ENCODE data around the gene PODXL. TPM values are rescaled to one million over a fixed set of nuclear protein-coding genes. Genes with fewer than 3 reads are reported as not detected.

PODXL gene
- total RNA-seq, 1 donor from 2014 or later: 160 TPM

DNA sequence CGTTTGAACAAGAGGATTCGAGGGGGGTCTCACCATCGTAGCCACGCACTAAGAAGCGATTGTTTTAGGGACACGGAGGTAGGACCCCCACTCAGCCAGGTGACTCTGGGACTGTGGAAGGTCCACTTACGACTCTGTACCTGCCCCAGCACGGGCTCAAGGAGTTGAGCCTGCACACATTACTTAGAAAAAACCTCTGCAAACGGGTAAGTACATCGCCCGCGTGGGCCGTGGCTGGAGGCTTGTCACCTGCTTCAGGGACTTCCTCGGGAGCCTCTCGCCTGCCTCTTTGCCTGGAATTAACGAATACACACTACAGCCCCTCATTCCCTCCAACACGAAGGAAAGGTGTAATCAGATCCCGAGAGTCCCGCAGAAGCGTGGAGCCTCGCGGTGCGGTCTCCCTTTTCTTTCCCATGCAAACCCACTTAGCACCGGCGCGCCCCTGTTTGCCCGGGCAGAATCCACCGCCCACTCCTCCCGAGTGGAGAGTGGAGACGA is 826 bp downstream of the PODXL start:
- DNase-seq (ENCODE audit: low read depth): no peak
- Histone ChIP-seq H3K27me3 (ENCODE audit: control insufficient read depth, insufficient read depth, low read length) (peaks cover 17% of the 10 kb centered on the region), H3K4me3 (ENCODE audit: low read depth, low read length) (peak overlapping the region; percentile 49), H3K36me3 (ENCODE audit: control insufficient read depth, insufficient read depth, low read length) (no peaks in the 10 kb centered on the region)
- TF ChIP-seq, protein P1, sequence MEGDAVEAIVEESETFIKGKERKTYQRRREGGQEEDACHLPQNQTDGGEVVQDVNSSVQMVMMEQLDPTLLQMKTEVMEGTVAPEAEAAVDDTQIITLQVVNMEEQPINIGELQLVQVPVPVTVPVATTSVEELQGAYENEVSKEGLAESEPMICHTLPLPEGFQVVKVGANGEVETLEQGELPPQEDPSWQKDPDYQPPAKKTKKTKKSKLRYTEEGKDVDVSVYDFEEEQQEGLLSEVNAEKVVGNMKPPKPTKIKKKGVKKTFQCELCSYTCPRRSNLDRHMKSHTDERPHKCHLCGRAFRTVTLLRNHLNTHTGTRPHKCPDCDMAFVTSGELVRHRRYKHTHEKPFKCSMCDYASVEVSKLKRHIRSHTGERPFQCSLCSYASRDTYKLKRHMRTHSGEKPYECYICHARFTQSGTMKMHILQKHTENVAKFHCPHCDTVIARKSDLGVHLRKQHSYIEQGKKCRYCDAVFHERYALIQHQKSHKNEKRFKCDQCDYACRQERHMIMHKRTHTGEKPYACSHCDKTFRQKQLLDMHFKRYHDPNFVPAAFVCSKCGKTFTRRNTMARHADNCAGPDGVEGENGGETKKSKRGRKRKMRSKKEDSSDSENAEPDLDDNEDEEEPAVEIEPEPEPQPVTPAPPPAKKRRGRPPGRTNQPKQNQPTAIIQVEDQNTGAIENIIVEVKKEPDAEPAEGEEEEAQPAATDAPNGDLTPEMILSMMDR (IDR thresholded peaks at IDR 0.05; ENCODE audit: insufficient read depth, low read length, poor library complexity, severe bottlenecking): no peak

DNA sequence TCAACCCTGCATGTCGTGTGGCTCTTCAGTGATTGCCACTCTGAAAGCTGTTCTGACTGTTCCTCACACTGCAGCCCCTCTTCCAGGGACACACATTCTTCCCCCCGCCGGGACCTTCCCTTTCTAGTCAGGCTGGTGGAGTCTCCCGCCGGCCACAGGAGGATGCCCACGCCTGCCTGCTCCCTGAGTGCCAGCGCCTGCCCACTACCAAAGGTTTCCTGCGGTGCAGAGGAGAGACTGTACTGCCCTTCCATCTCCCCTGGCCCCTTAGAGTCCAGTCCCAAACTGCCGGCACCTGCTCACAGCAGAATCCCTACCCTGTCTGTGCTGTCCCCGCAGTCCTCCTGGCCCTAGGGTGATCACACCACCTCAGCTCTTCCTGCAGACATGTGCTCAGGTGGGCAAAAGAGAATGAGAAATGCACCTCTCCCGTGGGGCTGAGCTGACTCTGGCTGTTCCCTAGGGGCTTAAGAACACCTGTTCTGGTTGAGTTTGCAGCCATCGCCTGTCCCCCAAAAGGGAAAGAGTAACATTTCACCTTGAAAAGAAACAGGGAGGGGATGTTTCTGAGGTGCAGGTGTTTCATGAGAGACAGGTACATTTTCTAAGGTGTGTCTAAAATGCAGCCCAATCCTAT is 1.4 kb downstream of the PODXL start:
- DNase-seq (ENCODE audit: low read depth): no peak
- Histone ChIP-seq H3K27me3 (ENCODE audit: control insufficient read depth, insufficient read depth, low read length) (peaks cover 17% of the 10 kb centered on the region), H3K36me3 (ENCODE audit: control insufficient read depth, insufficient read depth, low read length) (no peaks in the 10 kb centered on the region), H3K4me3 (ENCODE audit: low read depth, low read length) (no peak overlapping the region)
- TF ChIP-seq, protein P1 (IDR thresholded peaks at IDR 0.05; ENCODE audit: insufficient read depth, low read length, poor library complexity, severe bottlenecking): no peak

GRCh38 chr7:131553931-131554330 is 2.5 kb downstream of the PODXL start:
- H3K36me3 ChIP-seq (ENCODE audit: control insufficient read depth, insufficient read depth, low read length): no peaks in the 10 kb centered on the region
- DNase-seq (ENCODE audit: low read depth): no peak
- TF ChIP-seq, protein P1 (IDR thresholded peaks at IDR 0.05; ENCODE audit: insufficient read depth, low read length, poor library complexity, severe bottlenecking): no peak
- no peak overlapping the region for H3K4me3 ChIP-seq (ENCODE audit: low read depth, low read length)
- peaks cover 17% of the 10 kb centered on the region for H3K27me3 ChIP-seq (ENCODE audit: control insufficient read depth, insufficient read depth, low read length)

- Histone ChIP-seq H3K27me3 (ENCODE audit: control insufficient read depth, insufficient read depth, low read length) (peaks cover 15% of the 10 kb centered on the region), H3K4me3 (ENCODE audit: low read depth, low read length) (no peak overlapping the region), H3K36me3 (ENCODE audit: control insufficient read depth, insufficient read depth, low read length) (no peaks in the 10 kb centered on the region)
- DNase-seq (ENCODE audit: low read depth): no peak
- TF ChIP-seq, protein P1 (IDR thresholded peaks at IDR 0.05; ENCODE audit: insufficient read depth, low read length, poor library complexity, severe bottlenecking): no peak
Measured at GRCh38 chr7:131552053-131552452, 4.4 kb downstream of the PODXL start.

GRCh38 chr7:131550846-131551245 is 5.6 kb downstream of the PODXL start:
- DNase-seq (ENCODE audit: low read depth): no peak
- H3K4me3 ChIP-seq (ENCODE audit: low read depth, low read length): no peak overlapping the region
- TF ChIP-seq, protein P1 (IDR thresholded peaks at IDR 0.05; ENCODE audit: insufficient read depth, low read length, poor library complexity, severe bottlenecking): no peak
- no peaks in the 10 kb centered on the region for H3K36me3 ChIP-seq (ENCODE audit: control insufficient read depth, insufficient read depth, low read length)
- peaks cover 12% of the 10 kb centered on the region for H3K27me3 ChIP-seq (ENCODE audit: control insufficient read depth, insufficient read depth, low read length)

GRCh38 chr7:131548371-131548770 is 8.1 kb downstream of the PODXL start:
- no peaks in the 10 kb centered on the region for H3K36me3 ChIP-seq (ENCODE audit: control insufficient read depth, insufficient read depth, low read length)
- no peaks in the 10 kb centered on the region for H3K27me3 ChIP-seq (ENCODE audit: control insufficient read depth, insufficient read depth, low read length)
- H3K4me3 ChIP-seq (ENCODE audit: low read depth, low read length): no peak overlapping the region
- DNase-seq (ENCODE audit: low read depth): no peak
- TF ChIP-seq, protein P1 (IDR thresholded peaks at IDR 0.05; ENCODE audit: insufficient read depth, low read length, poor library complexity, severe bottlenecking): no peak

Measured in kidney epithelial cell (primary cell).